HG03280 (cell line): ENCODE data around the gene DPY30.
"Not testable (repeated sequence)": the region's sequence is repeated elsewhere in the genome, so short reads cannot be mapped to it uniquely, and the experiment has no call there.

Experiments used
- ATAC-seq: cut with Tn5 transposase; IDR thresholded peaks from one replicate; pipeline ENCODE4 v1.9.1; 2021; ENCODE audit warnings: mild to moderate bottlenecking, moderate library complexity; ENCODE audit not compliant: unreplicated experiment

DPY30 gene

DNA sequence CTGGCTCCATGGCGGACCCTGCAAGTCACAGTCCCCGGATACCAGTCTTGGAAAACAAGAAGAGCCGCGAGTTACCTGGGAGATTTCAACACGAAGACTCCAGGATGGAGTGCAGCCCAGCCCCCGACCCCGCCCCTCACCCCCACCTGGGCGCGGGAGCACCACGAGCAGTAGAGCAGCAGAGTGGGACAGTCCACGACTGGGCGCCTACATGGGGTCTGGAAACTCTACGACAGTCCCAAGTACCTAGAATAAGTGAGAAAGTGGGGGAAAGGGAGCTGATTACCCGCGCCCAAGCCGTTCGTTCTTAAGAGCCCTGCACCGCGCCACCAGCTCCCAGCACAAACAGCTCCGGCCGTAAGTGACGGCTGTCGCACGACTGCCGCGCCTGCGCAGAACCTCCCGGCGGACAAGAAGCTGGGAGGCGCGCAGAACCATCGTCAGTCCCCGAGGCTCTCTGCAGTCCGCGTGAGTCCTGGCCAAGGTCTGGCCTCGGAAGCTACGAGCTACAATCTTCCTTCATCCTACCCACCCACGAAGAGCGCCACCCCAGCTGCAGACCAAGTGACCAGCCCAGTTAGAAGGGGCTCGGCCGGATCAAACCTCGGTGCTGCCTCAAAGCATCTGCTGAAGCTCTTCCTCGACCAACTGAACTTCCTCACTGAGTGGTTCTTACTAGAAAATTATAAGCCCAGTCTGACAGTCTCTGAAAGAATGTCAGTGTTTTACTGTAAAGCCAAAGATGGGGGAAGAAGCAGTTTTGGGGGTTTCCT lies at the start of gene DPY30:
TSS of gene DPY30 (minus strand) at position 359 of the 773 bp plus-strand sequence. CDS start at position 10, 349 bp downstream.
- ATAC-seq = peak; percentile 94

- no peak for ATAC-seq
Measured at GRCh38 chr2:32074134-32074506, 34.5 kb upstream of the DPY30 start.

- no peak for ATAC-seq
Measured at GRCh38 chr2:32067549-32067948, 27.9 kb upstream of the DPY30 start.

GRCh38 chr2:32064713-32065112 lies 25.1 kb upstream of the DPY30 start:
- no peak for ATAC-seq

- ATAC-seq = peak; percentile 17
Measured at GRCh38 chr2:32064021-32064601, 24.5 kb upstream of the DPY30 start.

- ATAC-seq = peak; percentile 98
Measured at GRCh38 chr2:32063310-32064020, 23.9 kb upstream of the DPY30 start, which contains the start of gene SPAST. SPAST (plus strand) TSS chr2:32063556; CDS start chr2:32063832, 276 bp downstream.

- no peak for ATAC-seq
Measured at GRCh38 chr2:32061973-32062861, 22.6 kb upstream of the DPY30 start.

GRCh38 chr2:32061430-32061829 lies 21.8 kb upstream of the DPY30 start:
- ATAC-seq = no peak

DNA sequence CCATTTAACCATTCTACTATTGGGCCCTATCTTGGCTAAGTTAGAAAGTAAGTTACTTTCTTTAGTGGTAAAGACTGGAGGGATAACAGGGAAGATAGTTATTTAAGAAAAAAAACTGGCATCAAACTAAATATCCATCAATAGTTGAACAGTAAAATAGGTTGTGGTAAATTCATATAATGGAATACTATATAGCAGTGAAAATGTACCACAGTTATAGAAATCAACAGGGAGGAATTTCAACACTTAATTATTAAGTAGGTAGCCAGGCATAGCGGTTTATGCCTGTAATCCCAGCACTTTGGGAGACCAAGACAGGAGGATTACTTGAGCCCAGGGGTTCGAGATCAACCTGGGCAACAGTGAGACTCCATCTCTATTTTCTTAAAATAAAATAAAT lies 20.7 kb upstream of the DPY30 start:
- ATAC-seq = no peak

GRCh38 chr2:32058130-32058529 lies 18.5 kb upstream of the DPY30 start:
- no peak for ATAC-seq

GRCh38 chr2:32054583-32054982 lies 15.0 kb upstream of the DPY30 start:
- ATAC-seq = not testable (repeated sequence)

DNA sequence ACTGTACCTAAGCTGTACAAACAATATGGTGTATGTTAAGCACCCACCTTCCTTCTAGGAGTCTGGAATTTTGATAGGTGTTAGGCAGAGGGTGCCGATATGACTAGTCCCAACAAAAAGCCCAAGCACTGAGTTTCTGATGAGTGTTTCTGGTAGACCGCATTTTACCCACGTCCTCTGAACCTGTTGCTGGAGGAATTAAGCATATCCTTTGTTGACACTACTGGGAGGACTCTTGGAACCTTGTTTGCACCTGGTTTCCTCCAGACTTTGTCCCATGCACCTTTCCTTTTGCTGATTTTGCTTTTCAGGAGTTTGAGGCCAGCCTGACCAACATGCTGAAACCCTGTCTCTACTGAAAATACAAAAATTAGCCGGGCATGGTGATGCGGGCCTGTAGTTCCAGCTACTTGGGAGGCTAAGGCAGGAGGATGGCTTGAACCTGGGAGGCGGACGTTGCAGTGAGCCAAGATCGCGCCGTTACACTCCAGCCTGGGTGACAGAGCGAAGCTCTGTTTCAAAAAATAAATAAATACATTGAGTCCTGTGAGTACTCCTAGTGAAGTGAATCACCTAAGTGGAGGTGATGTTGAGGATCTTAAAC lies 12.3 kb upstream of the DPY30 start:
- no peak for ATAC-seq

GRCh38 chr2:32043561-32043960 lies 4.0 kb upstream of the DPY30 start:
- no peak for ATAC-seq

DNA sequence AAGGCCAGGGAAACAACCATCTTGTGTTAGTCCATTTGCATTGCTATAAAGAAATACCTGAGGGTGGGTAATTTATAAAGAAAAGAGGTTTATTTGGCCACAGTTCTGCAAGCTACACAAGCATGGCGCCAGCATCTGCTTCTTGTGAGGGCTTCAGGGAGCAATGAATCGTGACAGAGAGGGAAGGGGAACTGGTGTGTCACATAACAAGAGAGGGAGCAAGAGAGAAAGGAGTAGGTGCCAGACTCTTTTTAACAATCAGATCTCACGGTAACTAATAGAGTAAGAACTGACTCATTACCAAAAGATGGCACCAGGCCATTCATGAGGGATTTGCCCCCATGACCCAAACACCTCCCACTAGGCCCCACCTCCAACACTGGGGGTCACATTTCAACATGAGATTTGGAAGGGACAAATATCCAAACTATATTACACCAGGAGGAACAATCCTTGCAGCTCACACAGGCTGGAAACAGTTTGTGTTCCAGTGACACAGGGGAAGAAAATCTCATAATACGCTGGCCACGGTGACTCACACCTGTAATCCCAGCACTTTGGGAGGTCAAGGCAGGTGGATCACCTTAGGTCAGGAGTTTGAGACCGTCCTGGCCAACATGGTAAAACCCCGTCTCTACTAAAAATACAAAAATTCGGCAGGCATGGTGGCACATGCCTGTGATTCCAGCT lies 5.3 kb downstream of the DPY30 start:
- not testable (repeated sequence) for ATAC-seq

DNA sequence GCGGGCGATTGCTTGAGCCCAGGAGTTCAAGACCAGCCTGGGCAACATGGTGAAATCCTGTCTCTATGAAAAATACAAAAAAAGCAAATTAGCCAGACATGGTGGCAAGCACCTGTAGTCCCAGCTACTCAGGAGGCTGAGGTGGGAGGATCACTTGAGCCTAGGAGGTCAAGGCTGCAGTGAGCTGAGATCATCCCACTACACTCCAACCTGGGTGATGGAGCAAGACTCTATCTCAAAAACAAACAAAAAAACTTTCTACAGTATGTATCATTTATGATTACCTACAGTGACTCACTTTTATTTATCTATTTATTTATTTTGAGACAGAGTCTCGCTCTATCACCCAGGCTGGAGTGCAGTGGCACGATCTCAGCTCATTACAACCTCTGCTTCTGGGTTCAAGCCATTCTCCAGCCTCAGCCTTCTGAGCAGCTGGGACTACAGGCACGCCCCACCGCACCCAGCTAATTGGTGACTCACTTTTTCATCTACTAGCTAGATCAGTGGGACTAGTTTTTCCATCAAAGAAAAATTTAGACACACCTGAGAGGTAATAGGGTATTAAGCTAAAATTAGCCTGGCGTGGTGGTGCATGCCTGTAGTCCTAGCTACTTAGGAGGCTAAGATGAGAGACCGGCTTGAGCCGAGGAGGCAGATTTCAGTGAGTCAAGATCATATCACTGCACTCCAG lies 20.7 kb downstream of the DPY30 start:
- ATAC-seq = not testable (repeated sequence)

DNA sequence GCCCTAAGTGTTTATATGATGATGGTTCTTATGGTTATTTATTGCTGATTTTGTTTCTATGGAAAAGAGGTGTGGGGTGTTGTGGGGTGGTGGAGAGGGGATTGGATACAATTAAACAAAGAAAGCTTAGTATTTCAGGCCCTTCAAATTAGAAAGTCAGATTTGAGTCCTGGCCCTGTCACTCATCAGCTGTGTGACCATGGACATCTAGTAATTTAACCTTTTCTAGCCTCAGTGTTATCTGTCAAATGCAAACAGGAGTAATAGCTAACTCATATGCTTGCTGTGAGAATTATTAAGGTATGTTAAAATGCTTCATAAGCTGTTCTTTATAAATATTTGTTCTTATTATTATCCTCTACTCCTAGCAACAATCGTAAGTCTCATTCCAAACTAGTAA lies 26.7 kb downstream of the DPY30 start:
- ATAC-seq = no peak

- no peak for ATAC-seq
Measured at GRCh38 chr2:32011485-32011960, 28.1 kb downstream of the DPY30 start.

DNA sequence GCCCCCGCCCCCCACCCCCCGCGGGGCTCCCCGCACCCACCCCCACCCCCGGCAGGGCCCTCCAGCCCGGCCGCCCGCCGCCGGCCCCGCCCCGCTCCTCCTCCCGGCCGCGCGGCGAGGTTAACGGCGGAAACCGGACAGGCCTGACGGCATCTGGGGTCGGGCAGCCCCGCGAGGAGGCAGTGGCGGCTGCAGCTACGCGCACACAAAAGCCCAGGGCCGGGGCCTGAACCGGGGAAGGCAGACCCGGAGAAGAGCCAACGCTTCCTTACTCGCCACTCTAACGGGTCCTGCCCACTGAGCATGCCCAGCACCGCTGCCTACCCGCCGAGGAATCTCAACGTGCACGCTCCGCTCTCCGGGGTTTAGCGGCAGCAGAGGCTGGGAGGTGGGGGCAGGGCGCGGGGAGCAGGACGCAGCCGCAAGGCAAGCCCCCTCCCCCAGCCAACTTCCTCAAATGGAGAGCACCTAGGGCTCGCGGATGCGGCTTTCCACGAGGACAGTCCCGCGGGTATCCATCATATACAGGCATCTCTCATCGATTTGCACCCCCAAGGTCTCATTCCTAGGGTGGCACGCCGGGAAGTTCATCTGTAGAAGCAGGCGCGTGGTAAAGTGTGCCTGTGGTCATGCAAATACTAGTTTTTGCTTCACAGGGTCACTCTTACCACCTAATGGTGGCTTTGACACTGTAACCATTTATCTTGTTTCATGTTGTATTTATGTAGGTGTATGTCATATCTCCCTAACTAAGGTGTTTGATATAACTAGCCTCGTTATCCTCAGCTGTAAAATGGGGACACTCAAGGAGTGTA lies 28.7 kb downstream of the DPY30 start, which contains the start of gene MEMO1:
TSS of gene MEMO1 (minus strand) at position 339 of the 815 bp plus-strand sequence. CDS start 761 bp downstream, outside the sequence.
- ATAC-seq = peak; percentile 63
